Rectal smooth muscle tissue (tissue), 1 donor: ENCODE results near the gene C9orf50.
A peak's percentile ranks its signal among the peaks of the same experiment; 100 is the strongest.
"Not testable (repeated sequence)": the region's sequence is repeated elsewhere in the genome, so short reads cannot be mapped to it uniquely, and the experiment has no call there.

Source experiments
- H3K27ac ChIP-seq: one replicate; pipeline ENCODE4 v1.7.0; 2013; ENCODE audit warnings: low read depth, low read length, inconsistent platforms
- H3K27me3 ChIP-seq: one replicate; pipeline ENCODE4 v1.7.0; 2013; ENCODE audit warnings: low read length; ENCODE audit not compliant: control insufficient read depth, insufficient read depth
- H3K36me3 ChIP-seq: one replicate; pipeline ENCODE4 v1.7.0; 2013; ENCODE audit warnings: low read length; ENCODE audit not compliant: control insufficient read depth, insufficient read depth
- H3K4me1 ChIP-seq: one replicate; pipeline ENCODE4 v1.7.0; 2013; ENCODE audit warnings: low read length; ENCODE audit not compliant: control insufficient read depth, insufficient read depth
- H3K4me3 ChIP-seq: one replicate; pipeline ENCODE4 v1.7.0; 2013; ENCODE audit warnings: low read length
- H3K9ac ChIP-seq: one replicate; pipeline ENCODE4 v1.7.0; 2013; ENCODE audit warnings: low read length

Gene C9orf50

DNA sequence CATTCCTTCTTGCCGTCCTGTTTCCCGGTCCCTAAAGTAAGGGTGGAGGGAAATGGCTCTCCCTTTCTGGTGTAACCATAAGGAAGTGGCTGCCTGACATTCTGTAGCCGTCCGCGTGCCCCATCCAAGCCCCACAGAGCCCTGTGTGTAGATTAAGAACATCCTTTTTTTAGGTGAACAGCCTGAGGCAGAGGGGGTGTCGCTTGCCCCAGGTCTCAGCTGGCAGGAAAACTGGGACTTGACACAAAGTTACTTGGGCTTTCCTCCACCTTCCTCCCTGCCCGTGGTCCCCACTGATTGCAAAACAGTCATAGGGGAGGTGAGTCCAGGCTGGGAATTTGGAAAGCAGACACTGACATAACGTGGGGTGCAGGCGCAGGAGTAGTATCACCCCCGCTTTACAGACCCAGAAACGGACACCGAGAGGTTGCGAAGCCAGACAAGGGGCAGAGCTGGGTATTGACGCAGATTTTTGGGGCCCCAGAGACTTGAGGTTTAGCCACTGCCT, 22.8 kb downstream of the C9orf50 start:
- H3K4me1 ChIP-seq, result peaks cover 3% of the 10 kb centered on the region
- no peaks in the 10 kb centered on the region for H3K36me3 ChIP-seq

GRCh38 chr9:129597355-129598088, 23.4 kb downstream of the C9orf50 start:
- peak overlapping the region; percentile 69 for H3K9ac ChIP-seq
- no peaks in the 10 kb centered on the region for H3K36me3 ChIP-seq
- peak overlapping the region; percentile 61 for H3K4me3 ChIP-seq
- peak overlapping the region; percentile 87 for H3K27ac ChIP-seq
- H3K27me3 ChIP-seq, result no peaks in the 10 kb centered on the region
- peaks cover 3% of the 10 kb centered on the region for H3K4me1 ChIP-seq

More for the DNA sequence above, 22.8 kb downstream of the C9orf50 start:
- Histone ChIP-seq H3K9ac (no peak overlapping the region), H3K27me3 (no peaks in the 10 kb centered on the region), H3K27ac (peak overlapping the region; percentile 87), H3K4me3 (peak overlapping the region; percentile 61)

DNA sequence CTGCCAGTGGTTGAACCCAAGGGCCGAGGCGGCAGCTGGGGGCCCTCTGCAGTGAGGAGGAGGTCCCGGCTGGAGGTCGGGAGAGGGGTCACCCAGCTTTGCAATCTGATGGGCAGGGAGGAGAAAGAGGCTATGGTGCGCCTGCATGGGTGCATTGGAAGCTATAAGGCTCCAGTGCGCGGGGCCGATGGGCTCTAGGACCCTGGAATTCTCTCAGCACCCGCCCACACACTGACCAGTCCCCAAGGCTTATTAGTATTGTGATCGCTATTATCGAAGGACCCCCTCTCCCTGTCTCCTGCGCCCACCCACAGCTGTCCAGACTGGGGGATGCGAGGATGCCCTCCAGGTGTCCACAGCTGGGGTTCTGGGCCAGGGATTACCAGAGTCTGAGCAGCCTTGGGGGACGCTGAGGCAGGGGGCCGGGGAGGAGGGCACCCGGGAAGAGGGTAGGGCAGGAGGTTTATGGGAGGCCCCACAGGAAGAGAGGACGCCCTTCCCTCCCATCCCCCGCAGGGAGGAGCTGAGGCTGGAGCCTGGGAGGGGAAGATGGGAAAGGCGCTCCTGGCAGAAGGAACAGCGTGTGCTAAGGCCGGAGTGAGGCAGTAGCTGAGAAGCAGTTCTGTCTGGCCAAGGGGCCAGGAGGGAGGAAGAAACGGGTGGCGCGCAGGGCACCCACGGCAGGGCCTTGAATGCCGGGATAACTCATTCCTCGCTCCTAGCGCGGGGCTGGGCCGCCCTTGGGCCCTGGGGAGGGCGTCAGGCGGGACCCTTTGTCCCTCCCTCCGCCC, 24.2 kb downstream of the C9orf50 start:
- peak overlapping the region; percentile 58 for H3K4me3 ChIP-seq
- no peaks in the 10 kb centered on the region for H3K27me3 ChIP-seq
- no peak overlapping the region for H3K9ac ChIP-seq
- peaks cover 3% of the 10 kb centered on the region for H3K4me1 ChIP-seq
- H3K27ac ChIP-seq, result peak overlapping the region; percentile 87
- no peaks in the 10 kb centered on the region for H3K36me3 ChIP-seq

GRCh38 chr9:129595903-129596540, 24.9 kb downstream of the C9orf50 start:
- Histone ChIP-seq H3K9ac (no peak overlapping the region), H3K4me3 (no peak overlapping the region), H3K4me1 (peaks cover 3% of the 10 kb centered on the region), H3K27me3 (no peaks in the 10 kb centered on the region), H3K27ac (no peak overlapping the region), H3K36me3 (no peaks in the 10 kb centered on the region)

GRCh38 chr9:129595311-129595741, 25.6 kb downstream of the C9orf50 start:
- Histone ChIP-seq H3K9ac (no peak overlapping the region), H3K4me3 (no peak overlapping the region), H3K4me1 (peaks cover 3% of the 10 kb centered on the region), H3K27me3 (no peaks in the 10 kb centered on the region), H3K27ac (no peak overlapping the region), H3K36me3 (no peaks in the 10 kb centered on the region)

GRCh38 chr9:129594632-129595031, 26.3 kb downstream of the C9orf50 start:
- H3K4me1 ChIP-seq, result peaks cover 3% of the 10 kb centered on the region

DNA sequence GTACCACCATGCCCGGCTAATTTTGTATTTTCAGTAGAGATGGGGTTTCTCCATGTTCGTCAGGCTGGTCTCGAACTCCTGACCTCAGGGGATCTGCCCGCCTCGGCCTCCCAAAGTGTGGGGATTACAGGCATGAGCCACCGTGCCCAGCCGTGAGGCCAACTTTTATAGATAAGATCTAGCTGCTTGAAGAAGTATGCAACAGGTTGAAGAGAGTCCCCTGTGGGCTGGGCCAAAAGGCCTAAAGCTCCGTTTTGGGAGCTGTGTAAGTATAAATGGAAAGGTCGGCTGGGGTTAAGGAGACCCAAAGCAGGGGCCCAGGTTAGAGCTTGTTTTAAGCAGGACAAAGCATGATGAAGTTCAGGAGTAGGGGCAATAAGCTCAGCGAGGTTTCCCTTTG, 28.1 kb downstream of the C9orf50 start:
- not testable (repeated sequence) for H3K27me3 ChIP-seq, H3K27ac ChIP-seq, H3K9ac ChIP-seq, H3K36me3 ChIP-seq, H3K4me1 ChIP-seq, H3K4me3 ChIP-seq

More at GRCh38 chr9:129594632-129595031, 26.3 kb downstream of the C9orf50 start:
- no peak overlapping the region for H3K4me3 ChIP-seq
- no peak overlapping the region for H3K9ac ChIP-seq
- H3K27me3 ChIP-seq, result no peaks in the 10 kb centered on the region
- no peak overlapping the region for H3K27ac ChIP-seq
- no peaks in the 10 kb centered on the region for H3K36me3 ChIP-seq

DNA sequence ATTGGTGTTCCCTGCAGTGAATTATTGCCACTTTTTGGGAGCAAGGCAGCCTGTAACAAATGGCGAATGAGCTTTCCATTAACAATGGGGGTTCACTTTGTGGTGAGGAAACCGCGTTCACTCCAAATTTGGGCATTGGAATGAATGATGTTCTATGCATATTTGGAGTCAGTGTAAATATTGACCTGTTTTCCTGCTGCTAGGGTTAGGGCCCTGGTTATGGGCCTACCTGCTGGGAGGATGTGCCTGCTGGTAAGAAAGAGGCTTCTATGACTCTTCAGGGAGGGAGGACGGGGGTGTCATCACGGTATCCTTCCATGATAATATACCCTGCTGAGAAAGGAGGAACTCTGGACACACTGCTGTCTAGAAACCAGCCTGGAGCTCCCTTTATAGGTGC, 29.0 kb downstream of the C9orf50 start:
- Histone ChIP-seq H3K27me3 (no peaks in the 10 kb centered on the region), H3K4me3 (no peak overlapping the region), H3K9ac (no peak overlapping the region), H3K4me1 (no peaks in the 10 kb centered on the region), H3K36me3 (no peaks in the 10 kb centered on the region), H3K27ac (no peak overlapping the region)

DNA sequence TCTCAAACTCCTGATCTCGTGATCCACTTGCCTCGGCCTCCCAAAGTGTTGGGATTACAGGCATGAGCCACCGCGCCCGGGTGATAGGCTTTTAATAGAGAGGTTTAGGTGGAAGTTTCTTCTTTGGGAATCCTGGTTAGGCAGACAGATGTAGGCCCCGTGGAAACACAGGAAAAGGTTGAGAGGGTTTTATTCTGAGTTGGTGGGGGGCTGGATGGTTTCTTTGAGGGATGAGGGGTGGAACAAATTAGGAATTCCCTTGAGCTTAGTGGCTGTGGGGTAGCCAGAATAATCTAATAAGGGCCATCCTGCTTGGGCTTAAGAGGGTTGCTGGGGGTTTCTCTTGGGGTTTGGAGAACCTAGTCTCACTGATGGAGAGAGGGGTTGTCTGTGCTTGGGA, 30.4 kb downstream of the C9orf50 start:
- H3K9ac ChIP-seq, result no peak overlapping the region
- no peaks in the 10 kb centered on the region for H3K36me3 ChIP-seq
- H3K27me3 ChIP-seq, result no peaks in the 10 kb centered on the region
- H3K27ac ChIP-seq, result no peak overlapping the region
- no peaks in the 10 kb centered on the region for H3K4me1 ChIP-seq
- H3K4me3 ChIP-seq, result no peak overlapping the region

GRCh38 chr9:129587487-129588262, 33.2 kb downstream of the C9orf50 start:
- Histone ChIP-seq H3K4me3 (no peak overlapping the region), H3K9ac (no peak overlapping the region), H3K27me3 (no peaks in the 10 kb centered on the region), H3K4me1 (peaks cover 4% of the 10 kb centered on the region), H3K36me3 (no peaks in the 10 kb centered on the region), H3K27ac (no peak overlapping the region)

DNA sequence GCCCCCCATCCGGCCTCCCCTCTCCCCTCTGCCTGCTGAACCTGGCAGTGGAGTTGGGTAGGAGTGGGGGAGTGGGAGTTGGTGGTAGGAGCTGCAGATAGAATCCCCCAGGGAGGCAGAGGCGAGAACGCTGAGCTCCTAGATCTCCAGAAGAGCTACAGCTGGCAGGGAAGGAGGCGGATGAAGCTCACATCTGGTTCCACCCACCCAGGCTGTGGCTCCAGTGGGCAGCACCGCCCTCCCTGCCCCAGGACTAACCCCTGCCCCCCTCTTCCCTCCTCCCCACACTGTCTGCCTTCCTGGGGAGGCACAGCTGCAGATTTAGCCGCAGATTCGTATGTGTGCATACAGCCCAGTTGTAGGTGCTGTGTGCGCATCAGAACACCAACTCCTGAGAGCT, 34.2 kb downstream of the C9orf50 start:
- no peak overlapping the region for H3K9ac ChIP-seq
- H3K27me3 ChIP-seq, result no peaks in the 10 kb centered on the region
- no peaks in the 10 kb centered on the region for H3K36me3 ChIP-seq
- peaks cover 4% of the 10 kb centered on the region for H3K4me1 ChIP-seq
- H3K27ac ChIP-seq, result no peak overlapping the region
- H3K4me3 ChIP-seq, result no peak overlapping the region

GRCh38 chr9:129586245-129586644, 34.7 kb downstream of the C9orf50 start:
- no peak overlapping the region for H3K27ac ChIP-seq
- H3K4me1 ChIP-seq, result peaks cover 4% of the 10 kb centered on the region
- H3K36me3 ChIP-seq, result no peaks in the 10 kb centered on the region
- H3K27me3 ChIP-seq, result no peaks in the 10 kb centered on the region
- H3K9ac ChIP-seq, result no peak overlapping the region
- no peak overlapping the region for H3K4me3 ChIP-seq
